GM19468 (cell line): ENCODE data around the gene ERN2.

Experiments used
- ATAC-seq: cut with Tn5 transposase; IDR thresholded peaks from one replicate; pipeline ENCODE4 v1.9.1; 2021; ENCODE audit warnings: mild to moderate bottlenecking, moderate library complexity, moderate number of reproducible peaks; ENCODE audit not compliant: unreplicated experiment; ENCODE audit errors: extremely low read depth

Gene ERN2

GRCh38 chr16:23650674-23651416 lies 62.2 kb downstream of the ERN2 start:
- no peak for ATAC-seq

GRCh38 chr16:23642246-23642774 lies 70.7 kb downstream of the ERN2 start:
- ATAC-seq: no peak

GRCh38 chr16:23640931-23641765 lies 71.9 kb downstream of the ERN2 start, which contains the start of the genes DCTN5 and PALB2:
Gene DCTN5 (plus strand): TSS chr16:23641466. CDS start chr16:23641543, 77 bp downstream.
Gene PALB2 (minus strand): TSS chr16:23641310. CDS start chr16:23641157, 153 bp downstream.
- peak; percentile 76 for ATAC-seq

GRCh38 chr16:23640615-23640930 lies 72.4 kb downstream of the ERN2 start:
- ATAC-seq: no peak
